Breast epithelium (tissue), 3 donors: ENCODE data around the gene PDSS1.

ENCODE experiments used
- CTCF ChIP-seq, 3 donors: fragments of 450-650 bp; IDR thresholded peaks; one replicate each; pipeline ENCODE4 v1.5.1; 2016 to 2017; ENCODE audit warnings: antibody characterized with exemption in 3 of 3, mild to moderate bottlenecking in 3 of 3, moderate library complexity in 3 of 3
- POLR2AphosphoS5 ChIP-seq, 3 donors: sonication (generic); formaldehyde crosslinking; IDR thresholded peaks; one replicate each; pipeline ENCODE4 v1.6.1; 2017; ENCODE audit warnings: antibody characterized with exemption in 3 of 3

GRCh38 chr10:26696786-26697162, 727 bp upstream of the PDSS1 start:
- TF ChIP-seq POLR2AphosphoS5 (IDR thresholded peaks at IDR 0.05) (no peak), CTCF (IDR thresholded peaks at IDR 0.05) (no peak)
